Neutrophil (primary cell): ENCODE measurements around the gene COL16A1.

ENCODE experiments used
- H3K27ac ChIP-seq: fragments of 200-600 bp; sonication (generic); 2 replicates; pipeline ENCODE4 v1.5.1; 2016; ENCODE audit warnings: mild to moderate bottlenecking, moderate library complexity
- H3K27me3 ChIP-seq: fragments of 200-600 bp; sonication (generic); 2 replicates; pipeline ENCODE4 v1.6.0; 2016; ENCODE audit warnings: mild to moderate bottlenecking
- H3K36me3 ChIP-seq: fragments of 200-600 bp; sonication (generic); 2 replicates; pipeline ENCODE4 v1.5.1; 2017
- H3K4me1 ChIP-seq, 2 experiments: fragments of 200-600 bp in 1 of 2; sonication (generic) in 1 of 2; 1 replicate in 1 of 2; 2 replicates in 1 of 2; pipeline versions ENCODE4 v1.5.1 to v1.6.1; 2013 to 2016; ENCODE audit warnings: low read depth in 1 of 2, low read length in 1 of 2, mild to moderate bottlenecking in 1 of 2, moderate library complexity in 1 of 2; ENCODE audit not compliant: control insufficient read depth in 1 of 2, insufficient read depth in 1 of 2
- H3K4me3 ChIP-seq, 2 experiments: fragments of 200-600 bp in 1 of 2; sonication (generic) in 1 of 2; 1 replicate in 1 of 2; 2 replicates in 1 of 2; pipeline ENCODE4 v1.5.1; 2013 to 2016; ENCODE audit warnings: low read depth in 1 of 2, low read length in 1 of 2, mild to moderate bottlenecking in 1 of 2, moderate library complexity in 1 of 2
- H3K9me3 ChIP-seq: fragments of 200-600 bp; sonication (generic); 2 replicates; pipeline ENCODE4 v1.5.1; 2016
- CTCF ChIP-seq: fragments of 200-600 bp; sonication (generic); IDR thresholded peaks from 2 replicates; pipeline ENCODE4 v1.5.1; 2016; ENCODE audit warnings: antibody characterized with exemption

COL16A1 gene

GRCh38 chr1:31679676-31680230 lies 24.1 kb downstream of the COL16A1 start:
- no peak for TF ChIP-seq CTCF
- no peaks in the 10 kb centered on the region for H3K36me3 ChIP-seq
- no peak overlapping the region for H3K4me3 ChIP-seq

GRCh38 chr1:31679091-31679490 lies 24.7 kb downstream of the COL16A1 start:
- Histone ChIP-seq H3K9me3 (no peaks in the 10 kb centered on the region), H3K27me3 (peaks cover 37% of the 10 kb centered on the region), H3K27ac (no peak overlapping the region), H3K36me3 (no peaks in the 10 kb centered on the region), H3K4me1 (no peaks in the 10 kb centered on the region), H3K4me3 (no peak overlapping the region)
- TF ChIP-seq CTCF: no peak

More at GRCh38 chr1:31679676-31680230, 24.1 kb downstream of the COL16A1 start:
- Histone ChIP-seq H3K4me1 (no peaks in the 10 kb centered on the region), H3K9me3 (no peaks in the 10 kb centered on the region), H3K27me3 (peaks cover 37% of the 10 kb centered on the region), H3K27ac (no peak overlapping the region)

GRCh38 chr1:31678681-31679080 lies 25.1 kb downstream of the COL16A1 start:
- H3K36me3 ChIP-seq: no peaks in the 10 kb centered on the region
- no peak overlapping the region for H3K4me3 ChIP-seq
- no peak for TF ChIP-seq CTCF
- no peak overlapping the region for H3K27ac ChIP-seq
- H3K4me1 ChIP-seq: no peaks in the 10 kb centered on the region
- H3K27me3 ChIP-seq: peaks cover 37% of the 10 kb centered on the region
- no peaks in the 10 kb centered on the region for H3K9me3 ChIP-seq

GRCh38 chr1:31677949-31678348 lies 25.9 kb downstream of the COL16A1 start:
- Histone ChIP-seq H3K27ac (no peak overlapping the region), H3K27me3 (peaks cover 37% of the 10 kb centered on the region), H3K9me3 (no peaks in the 10 kb centered on the region), H3K4me3 (no peak overlapping the region), H3K36me3 (no peaks in the 10 kb centered on the region), H3K4me1 (no peaks in the 10 kb centered on the region)
- no peak for TF ChIP-seq CTCF

- Histone ChIP-seq H3K36me3 (no peaks in the 10 kb centered on the region), H3K4me3 (no peak overlapping the region), H3K27me3 (peaks cover 37% of the 10 kb centered on the region), H3K9me3 (no peaks in the 10 kb centered on the region), H3K4me1 (no peaks in the 10 kb centered on the region), H3K27ac (no peak overlapping the region)
- no peak for TF ChIP-seq CTCF
These were observed 26.4 kb downstream of the COL16A1 start for GRCh38 chr1:31677401-31677800.

- no peak for TF ChIP-seq CTCF
- Histone ChIP-seq H3K4me1 (no peaks in the 10 kb centered on the region), H3K27me3 (peaks cover 37% of the 10 kb centered on the region), H3K9me3 (no peaks in the 10 kb centered on the region), H3K4me3 (no peak overlapping the region), H3K27ac (no peak overlapping the region), H3K36me3 (no peaks in the 10 kb centered on the region)
These were observed 28.1 kb downstream of the COL16A1 start for GRCh38 chr1:31675756-31676155.
